Urothelium cell line (cell line): ENCODE results near the gene ASCC1.

Experiments
- DNase-seq: peaks from one replicate; pipeline ENCODE4 v3.0.0; 2011; ENCODE audit warnings: low spot score, mixed read lengths
- FAIRE-seq: peaks from 2 replicates; lab custom pipeline; 2011; peaks lifted over from hg19 to GRCh38; lab: Jason Lieb, UNC

The ASCC1 gene

DNA sequence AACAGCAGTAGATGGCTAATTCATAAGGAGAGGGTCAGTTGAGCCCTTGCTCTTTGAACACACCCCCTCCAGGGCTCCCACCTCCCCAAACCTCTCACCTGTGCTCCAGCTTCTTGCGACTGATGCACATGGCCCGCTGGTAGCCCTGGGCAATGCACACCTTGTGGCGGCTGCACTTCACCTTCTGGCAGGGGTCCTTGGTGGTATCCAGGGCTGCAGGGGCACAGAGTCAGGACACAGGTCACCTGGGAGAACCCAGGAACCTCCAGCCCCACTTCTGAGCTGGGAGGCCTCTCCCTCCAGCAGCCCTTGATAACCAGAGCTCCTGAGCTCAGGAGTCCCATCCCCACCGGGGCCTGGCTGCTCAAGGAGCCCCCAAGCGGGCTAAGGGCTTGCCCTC, 144.0 kb downstream of the ASCC1 start:
- DNase-seq (no peak), FAIRE-seq (no peak)

GRCh38 chr10:72069751-72070526, 146.1 kb downstream of the ASCC1 start:
- DNase-seq (no peak), FAIRE-seq (no peak)

- DNase-seq: peak; percentile 44
- no peak for FAIRE-seq
Observed at GRCh38 chr10:72068901-72069446, 147.1 kb downstream of the ASCC1 start.

DNA sequence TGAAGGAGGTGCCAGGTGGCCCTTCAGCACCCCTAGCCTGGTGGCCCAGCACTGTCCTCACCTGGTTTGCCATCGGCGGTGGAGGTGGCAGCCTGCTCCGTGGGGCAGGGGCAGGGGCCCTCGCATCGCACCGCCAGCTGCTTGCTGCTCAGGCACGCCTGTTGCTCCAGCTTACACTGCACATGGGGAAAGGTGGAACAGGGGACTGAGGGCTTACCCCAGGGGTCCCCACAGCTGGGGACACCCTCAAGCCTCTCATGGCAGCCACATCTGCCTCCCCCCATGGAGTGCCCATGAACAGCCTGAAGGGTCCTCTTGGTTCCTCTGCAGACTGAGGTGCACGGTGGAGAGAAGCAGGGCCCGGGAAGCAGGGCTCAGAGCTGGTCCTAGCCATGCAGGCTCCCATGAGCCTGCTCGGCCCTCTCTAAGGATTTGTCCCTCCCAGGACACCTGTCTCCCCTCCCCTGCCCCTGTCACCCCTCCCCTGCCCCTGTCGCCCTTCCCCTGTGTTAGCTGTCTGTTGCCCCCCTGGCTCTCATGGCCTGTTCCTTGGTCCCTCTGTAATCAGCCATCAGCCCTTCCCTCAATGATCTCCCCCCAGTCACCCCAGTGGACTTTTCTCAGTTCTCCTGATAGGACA, 147.8 kb downstream of the ASCC1 start:
- FAIRE-seq: no peak
- DNase-seq: no peak

- FAIRE-seq: no peak
- no peak for DNase-seq
Observed at GRCh38 chr10:72067463-72068125, 148.5 kb downstream of the ASCC1 start.

GRCh38 chr10:72066318-72067284, 149.5 kb downstream of the ASCC1 start:
- FAIRE-seq: no peak
- no peak for DNase-seq

DNA sequence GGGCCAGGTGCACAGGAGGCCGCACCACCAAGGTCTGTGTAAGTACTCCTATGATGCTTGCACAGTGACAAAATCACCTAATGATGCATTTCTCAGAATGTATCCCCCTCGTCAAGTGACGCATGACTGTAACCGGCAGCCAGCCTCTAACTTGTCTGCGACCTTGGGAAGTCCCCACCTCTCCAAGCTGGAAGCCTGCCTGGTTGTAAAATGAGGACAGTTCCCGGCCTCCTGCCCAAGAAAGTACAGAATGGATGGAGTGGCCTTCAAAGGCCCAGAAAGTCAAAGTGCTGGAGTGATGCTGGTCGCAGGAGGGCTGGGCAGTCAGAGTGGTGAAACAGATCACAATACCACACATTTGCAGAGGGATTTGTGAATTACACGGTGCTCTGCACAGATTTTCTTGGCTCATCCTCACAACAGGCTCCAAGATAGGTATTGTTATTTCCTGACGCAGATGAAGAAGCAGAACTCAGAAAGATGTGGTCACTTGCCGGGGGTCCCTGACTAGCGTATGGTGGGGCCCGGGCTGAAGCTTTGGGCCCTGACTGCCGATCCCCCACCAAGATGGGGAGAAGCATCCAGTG, 150.5 kb downstream of the ASCC1 start:
- no peak for FAIRE-seq
- DNase-seq: no peak

GRCh38 chr10:72063703-72064391, 152.2 kb downstream of the ASCC1 start:
- no peak for FAIRE-seq
- DNase-seq: no peak

DNA sequence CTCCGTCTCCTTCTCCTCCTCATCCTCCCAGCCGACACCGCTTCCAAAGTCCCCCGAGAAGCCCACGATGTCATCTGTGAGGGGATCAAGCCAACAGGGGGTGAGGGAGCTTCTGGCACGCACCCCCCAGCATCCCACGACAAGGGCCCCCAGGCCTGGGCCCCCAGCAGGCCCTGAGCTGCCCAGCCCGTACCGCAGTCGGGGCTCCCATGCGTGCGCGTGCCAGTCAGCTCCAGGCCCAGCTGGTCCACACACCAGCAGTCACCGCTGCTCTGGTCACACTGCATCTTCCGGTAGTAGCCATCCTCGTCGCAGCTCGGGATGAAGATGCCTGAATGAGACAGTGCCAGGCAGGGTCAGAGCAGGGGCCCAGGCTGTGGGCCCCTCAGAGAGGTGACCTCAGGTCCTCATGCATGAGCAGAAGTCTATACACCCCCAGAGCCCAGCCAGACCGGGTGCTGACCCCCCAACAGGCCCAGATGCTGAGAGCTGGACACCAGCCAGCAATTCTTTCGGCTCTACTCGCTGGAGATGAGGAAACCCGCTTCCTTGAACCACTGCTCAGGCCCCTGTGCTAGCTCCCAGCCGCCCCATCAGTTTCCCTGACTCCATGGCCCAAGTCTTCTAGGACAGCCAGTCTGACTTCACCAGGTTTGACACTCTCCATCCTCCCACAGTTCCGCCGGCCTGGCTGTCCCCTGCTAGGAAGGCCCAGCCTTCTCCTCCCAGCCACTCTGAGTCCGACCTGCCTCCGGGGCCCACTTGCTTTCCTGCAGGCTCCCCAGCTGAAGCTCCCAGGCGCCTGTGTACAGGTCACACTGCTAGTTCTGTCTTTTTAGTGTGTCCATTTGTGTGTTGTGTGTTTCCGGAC, 153.0 kb downstream of the ASCC1 start:
- DNase-seq (no peak), FAIRE-seq (no peak)

DNA sequence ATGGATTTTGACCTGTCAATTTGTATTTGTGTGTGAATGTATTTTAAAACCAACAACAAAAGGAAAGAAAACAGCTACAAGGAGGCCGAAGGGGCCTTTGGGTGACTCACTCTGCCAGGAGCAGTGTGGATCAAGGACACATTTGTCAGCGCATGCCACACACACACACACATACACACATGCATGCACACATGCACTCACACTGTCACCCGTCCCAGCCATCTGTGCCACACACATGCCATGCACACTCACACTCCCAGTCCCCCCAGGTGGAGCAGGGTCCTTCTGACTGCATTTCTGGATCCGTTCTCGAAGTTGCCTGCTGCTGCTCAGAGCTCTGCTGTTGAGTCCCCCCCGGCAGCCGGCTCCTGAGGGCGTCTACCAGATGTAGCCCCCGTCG, 153.7 kb downstream of the ASCC1 start:
- DNase-seq: no peak
- FAIRE-seq: peak; percentile 77

GRCh38 chr10:72061930-72062329, 154.1 kb downstream of the ASCC1 start:
- DNase-seq (no peak), FAIRE-seq (no peak)

DNA sequence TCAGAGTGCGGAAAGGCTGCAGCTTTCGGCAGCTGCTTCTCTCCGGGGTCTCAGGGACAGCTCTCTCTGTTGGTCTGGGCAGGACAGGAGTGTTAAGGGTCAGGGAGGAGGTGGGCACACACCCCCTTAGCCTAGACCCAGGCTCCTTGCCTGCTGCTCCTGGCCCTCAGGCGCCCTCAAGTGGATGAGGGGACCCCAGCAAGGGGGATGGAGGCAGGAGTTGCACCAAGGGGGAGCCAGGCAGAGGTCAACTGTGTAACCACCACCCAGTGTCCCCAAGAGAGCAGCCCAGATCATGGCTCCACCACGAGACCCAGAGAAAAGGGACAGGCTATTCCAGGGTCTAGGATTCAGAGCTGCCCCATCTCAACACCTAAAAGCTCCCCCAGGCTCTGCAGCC, 154.6 kb downstream of the ASCC1 start:
- no peak for FAIRE-seq
- DNase-seq: no peak

GRCh38 chr10:72059843-72060822, 155.9 kb downstream of the ASCC1 start:
- FAIRE-seq: no peak
- DNase-seq: no peak

- DNase-seq (no peak), FAIRE-seq (no peak)
Observed at GRCh38 chr10:72058989-72059842, 156.9 kb downstream of the ASCC1 start.

DNA sequence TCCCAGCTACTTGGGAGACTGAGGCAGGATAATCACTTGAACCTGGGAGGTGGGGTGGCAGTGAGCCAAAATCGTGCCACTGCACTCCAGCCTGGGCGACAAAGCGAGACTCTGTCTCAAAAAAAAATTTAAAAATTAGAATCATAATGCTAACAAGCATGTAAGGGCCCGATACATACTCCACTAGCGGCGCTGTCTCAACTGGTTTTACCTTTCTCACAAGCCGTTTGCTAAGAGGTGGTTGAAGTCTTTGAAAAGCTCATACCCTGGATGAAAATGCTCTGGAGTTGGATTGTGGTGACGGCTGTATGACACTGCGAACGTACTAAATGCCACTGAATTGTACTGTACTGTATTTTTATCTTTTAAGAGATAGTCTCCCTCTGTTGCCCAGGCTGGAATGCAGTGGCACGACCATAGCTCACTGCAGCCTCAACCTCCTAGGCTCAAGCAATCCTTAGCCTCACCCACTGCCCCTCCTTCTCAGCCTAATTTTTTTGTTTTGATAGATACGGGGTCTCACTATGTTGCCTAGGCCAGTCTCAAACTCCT, 157.7 kb downstream of the ASCC1 start:
- DNase-seq (no peak), FAIRE-seq (no peak)
